Mesendoderm (in vitro differentiated cells): Measurements from ENCODE around the gene DSCAML1.

ENCODE experiments used
- DNase-seq: peaks from one replicate; pipeline ENCODE4 v3.0.0; 2013
- H2AK5ac ChIP-seq: 2 replicates; pipeline ENCODE4 v1.6.1; 2013; ENCODE audit warnings: low read length, inconsistent platforms
- H2BK120ac ChIP-seq: 2 replicates; pipeline ENCODE4 v1.6.1; 2013; ENCODE audit warnings: low read depth, mild to moderate bottlenecking, low read length, moderate library complexity, mixed read lengths
- H2BK15ac ChIP-seq: replicated peaks from 2 replicates; pipeline ENCODE4 v1.6.1; 2013; ENCODE audit warnings: low read depth, mild to moderate bottlenecking, moderate library complexity
- H2BK5ac ChIP-seq: 2 replicates; pipeline ENCODE4 v1.6.1; 2013; ENCODE audit warnings: low read length, inconsistent platforms
- H3K18ac ChIP-seq: 2 replicates; pipeline ENCODE4 v1.6.1; 2013; ENCODE audit warnings: mild to moderate bottlenecking, low read length, mixed read lengths
- H3K23ac ChIP-seq: one replicate; pipeline ENCODE4 v1.6.1; 2013; ENCODE audit warnings: low read length
- H3K27ac ChIP-seq: 2 replicates; pipeline ENCODE4 v1.5.1; 2013; ENCODE audit warnings: low read depth, mild to moderate bottlenecking, inconsistent platforms, low read length, moderate library complexity
- H3K27me3 ChIP-seq: 2 replicates; pipeline ENCODE4 v1.6.1; 2013; ENCODE audit warnings: low read length, control low read depth, mild to moderate bottlenecking, inconsistent platforms; ENCODE audit not compliant: insufficient read depth, poor library complexity
- H3K36me3 ChIP-seq: 2 replicates; pipeline ENCODE4 v1.6.1; 2013; ENCODE audit warnings: low read length, inconsistent platforms; ENCODE audit not compliant: control insufficient read depth, insufficient read depth
- H3K4ac ChIP-seq: one replicate; pipeline ENCODE4 v1.6.1; 2013; ENCODE audit warnings: low read depth, mild to moderate bottlenecking, low read length, moderate library complexity
- H3K4me1 ChIP-seq: 2 replicates; pipeline ENCODE4 v1.6.1; 2013; ENCODE audit warnings: low read depth, low read length, inconsistent platforms; ENCODE audit not compliant: control insufficient read depth
- H3K4me2 ChIP-seq: 2 replicates; pipeline ENCODE4 v1.6.1; 2013; ENCODE audit warnings: low read length
- H3K4me3 ChIP-seq: 2 replicates; pipeline ENCODE4 v1.5.1; 2013; ENCODE audit warnings: mild to moderate bottlenecking, low read length
- H3K56ac ChIP-seq: one replicate; pipeline ENCODE4 v1.6.1; 2013; ENCODE audit warnings: low read length
- H3K79me1 ChIP-seq: 2 replicates; pipeline ENCODE4 v1.6.1; 2013; ENCODE audit warnings: low read length, inconsistent platforms
- H3K79me2 ChIP-seq: 2 replicates; pipeline ENCODE4 v1.6.1; 2013; ENCODE audit warnings: mild to moderate bottlenecking, low read length; ENCODE audit not compliant: control insufficient read depth, insufficient read depth
- H3K9ac ChIP-seq: 2 replicates; pipeline ENCODE4 v1.6.1; 2013; ENCODE audit warnings: low read length, inconsistent platforms
- H4K5ac ChIP-seq: one replicate; pipeline ENCODE4 v1.6.1; 2013; ENCODE audit warnings: low read length
- H4K8ac ChIP-seq: one replicate; pipeline ENCODE4 v1.6.1; 2013; ENCODE audit warnings: low read depth, mild to moderate bottlenecking, control low read depth, low read length, moderate library complexity
- WGBS: extraction: QIAGEN DNeasy Blood & Tissue Kit; methylation state at CpG from one replicate; pipeline ENCODE4 v1.1.7; 2013; ENCODE audit warnings: low lambda C conversion rate, missing lambda C conversion rate; ENCODE audit not compliant: insufficient coverage; ENCODE audit errors: extremely low coverage; 5-methylcytosine and 5-hydroxymethylcytosine counted together

DSCAML1 gene

DNA sequence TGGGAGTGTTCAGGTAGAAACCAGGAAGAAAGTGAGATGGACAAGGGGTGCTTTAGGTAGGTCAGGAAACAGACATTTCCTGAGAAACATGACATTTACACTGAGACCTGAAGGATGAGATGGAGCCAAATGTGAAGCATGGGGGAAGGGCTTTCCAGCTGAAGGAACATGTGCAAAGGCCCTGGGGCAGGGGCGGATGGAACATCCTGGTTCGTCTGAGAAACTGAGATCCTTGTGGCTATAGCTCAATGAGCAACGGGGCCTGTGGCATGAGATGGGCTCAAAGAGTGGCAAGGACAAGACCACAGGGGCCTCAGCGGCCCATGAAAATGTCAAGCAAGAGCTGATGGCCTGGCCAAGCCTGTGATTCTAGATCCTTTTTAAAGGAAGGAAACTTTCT, 127.4 kb downstream of the DSCAML1 start:
- no peaks in the 10 kb centered on the region for H3K27me3 ChIP-seq

DNA sequence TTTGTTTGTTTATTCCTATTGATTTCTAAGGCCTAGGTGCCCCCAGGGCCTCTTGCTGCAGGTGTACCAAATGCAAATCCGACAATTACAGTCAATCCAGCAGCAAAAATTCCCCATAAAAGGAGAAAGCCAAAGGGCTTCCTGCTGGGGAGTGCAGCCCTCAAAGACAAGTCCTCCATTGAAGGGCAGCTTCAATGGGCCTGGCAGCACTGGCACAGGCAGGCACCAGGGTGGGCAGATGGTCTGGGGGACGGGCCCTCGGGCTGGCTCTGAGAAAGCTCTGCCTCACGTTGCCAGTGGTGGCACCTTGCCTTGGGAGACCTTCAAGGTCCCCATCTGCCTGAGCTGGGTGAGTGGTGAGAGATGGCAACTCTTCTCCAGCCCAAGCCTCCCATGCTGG, 128.0 kb downstream of the DSCAML1 start:
- WGBS: no CpG with 5 or more reads among the region's 4 CpGs
- Histone ChIP-seq H3K79me2 (no peaks in the 10 kb centered on the region), H2BK120ac (no peak overlapping the region), H3K27me3 (no peaks in the 10 kb centered on the region), H3K4me2 (no peak overlapping the region), H2AK5ac (no peak overlapping the region), H3K79me1 (no peaks in the 10 kb centered on the region), H3K36me3 (no peaks in the 10 kb centered on the region), H3K56ac (no peak overlapping the region), H4K5ac (no peak overlapping the region), H4K8ac (no peak overlapping the region), H3K9ac (no peak overlapping the region), H3K27ac (no peak overlapping the region), H3K4me1 (peaks cover 6% of the 10 kb centered on the region), H3K18ac (no peak overlapping the region), H2BK15ac (no peak overlapping the region), H3K4me3 (no peak overlapping the region), H3K23ac (no peak overlapping the region), H3K4ac (no peak overlapping the region), H2BK5ac (no peak overlapping the region)
- no peak for DNase-seq

More for the DNA sequence above, 127.4 kb downstream of the DSCAML1 start:
- Histone ChIP-seq H3K23ac (no peak overlapping the region), H3K56ac (no peak overlapping the region), H2BK15ac (no peak overlapping the region), H3K27ac (no peak overlapping the region), H4K5ac (no peak overlapping the region), H2BK5ac (no peak overlapping the region), H2AK5ac (no peak overlapping the region), H3K36me3 (no peaks in the 10 kb centered on the region), H3K9ac (no peak overlapping the region), H4K8ac (no peak overlapping the region), H3K4ac (no peak overlapping the region), H3K79me2 (no peaks in the 10 kb centered on the region), H3K18ac (no peak overlapping the region), H3K79me1 (no peaks in the 10 kb centered on the region), H3K4me3 (no peak overlapping the region), H3K4me2 (no peak overlapping the region), H3K4me1 (peaks cover 6% of the 10 kb centered on the region), H2BK120ac (no peak overlapping the region)
- no peak for DNase-seq
- no CpG with 5 or more reads among the region's 4 CpGs for WGBS

DNA sequence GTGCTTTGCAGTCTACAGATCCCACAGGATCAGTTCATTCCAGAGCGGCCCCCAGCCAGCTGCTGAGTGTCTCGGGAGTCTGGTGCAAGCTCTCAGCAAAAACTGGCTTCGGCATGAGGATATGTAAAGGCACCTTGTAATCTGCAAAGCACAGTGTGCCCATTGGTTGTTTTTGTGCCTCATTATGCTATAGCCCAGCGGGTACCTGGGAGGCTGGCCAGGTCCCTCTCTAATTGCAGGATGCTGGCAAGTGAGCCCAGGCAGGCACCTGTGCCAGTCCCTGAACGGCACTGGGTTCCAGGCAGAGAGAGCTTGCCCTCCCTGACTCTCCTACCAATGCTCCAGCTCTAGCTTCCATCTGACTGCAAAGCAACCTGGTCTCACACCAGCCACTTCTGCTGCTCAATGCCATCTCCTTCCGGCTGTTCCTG, 128.7 kb downstream of the DSCAML1 start:
- Histone ChIP-seq H2BK15ac (no peak overlapping the region), H3K36me3 (no peaks in the 10 kb centered on the region), H2AK5ac (no peak overlapping the region), H3K27me3 (no peaks in the 10 kb centered on the region), H2BK5ac (no peak overlapping the region), H3K79me2 (no peaks in the 10 kb centered on the region), H3K27ac (no peak overlapping the region), H3K9ac (no peak overlapping the region), H3K56ac (no peak overlapping the region), H3K23ac (no peak overlapping the region), H3K4me2 (no peak overlapping the region), H4K5ac (no peak overlapping the region), H3K18ac (no peak overlapping the region), H3K4ac (no peak overlapping the region), H2BK120ac (no peak overlapping the region), H3K4me3 (no peak overlapping the region), H4K8ac (no peak overlapping the region), H3K79me1 (no peaks in the 10 kb centered on the region), H3K4me1 (peaks cover 6% of the 10 kb centered on the region)
- no peak for DNase-seq
- WGBS: no CpG with 5 or more reads among the region's 6 CpGs

DNA sequence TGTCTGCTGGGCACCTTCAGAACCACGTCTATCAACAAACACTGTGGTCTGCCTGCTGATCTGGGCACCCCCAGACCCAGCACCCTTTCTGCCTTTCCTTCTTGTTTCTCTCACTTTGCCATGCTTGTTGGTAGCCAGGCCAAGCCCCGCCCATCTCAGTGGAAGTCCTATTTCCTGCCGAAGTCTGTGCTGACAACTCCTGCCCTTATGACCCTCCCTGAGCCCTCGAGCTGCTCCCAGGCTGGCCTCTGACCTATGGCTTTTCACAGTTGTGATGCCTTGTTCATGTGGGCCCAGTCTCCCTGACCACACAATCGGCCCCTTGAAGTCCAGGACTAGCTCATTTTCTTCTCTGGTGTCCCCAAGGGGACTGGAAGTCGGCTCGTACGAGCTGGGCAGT, 132.1 kb downstream of the DSCAML1 start:
- H3K18ac ChIP-seq: no peak overlapping the region
- H3K27ac ChIP-seq: no peak overlapping the region
- H3K4me2 ChIP-seq: no peak overlapping the region
- no CpG with 5 or more reads among the region's 8 CpGs for WGBS
- H4K8ac ChIP-seq: no peak overlapping the region
- peak overlapping the region; percentile 19 for H3K9ac ChIP-seq
- no peak overlapping the region for H2BK5ac ChIP-seq
- no peaks in the 10 kb centered on the region for H3K79me1 ChIP-seq
- no peak overlapping the region for H3K4me3 ChIP-seq
- H3K79me2 ChIP-seq: no peaks in the 10 kb centered on the region
- H2BK120ac ChIP-seq: no peak overlapping the region
- H3K4me1 ChIP-seq: peaks cover 4% of the 10 kb centered on the region
- H3K23ac ChIP-seq: no peak overlapping the region
- no peak overlapping the region for H4K5ac ChIP-seq
- no peak overlapping the region for H3K4ac ChIP-seq
- DNase-seq: no peak
- H3K27me3 ChIP-seq: no peaks in the 10 kb centered on the region
- H3K36me3 ChIP-seq: no peaks in the 10 kb centered on the region
- H2AK5ac ChIP-seq: no peak overlapping the region
- H2BK15ac ChIP-seq: no peak overlapping the region
- no peak overlapping the region for H3K56ac ChIP-seq

GRCh38 chr11:117663821-117664220, 133.2 kb downstream of the DSCAML1 start:
- Histone ChIP-seq H2BK15ac (no peak overlapping the region), H3K18ac (no peak overlapping the region), H3K4me2 (no peak overlapping the region), H2BK5ac (no peak overlapping the region), H3K56ac (no peak overlapping the region), H3K79me2 (no peaks in the 10 kb centered on the region), H3K4ac (no peak overlapping the region), H3K9ac (no peak overlapping the region), H3K4me3 (no peak overlapping the region), H4K5ac (no peak overlapping the region), H3K36me3 (no peaks in the 10 kb centered on the region), H2BK120ac (no peak overlapping the region), H2AK5ac (no peak overlapping the region), H4K8ac (no peak overlapping the region), H3K27me3 (no peaks in the 10 kb centered on the region), H3K79me1 (no peaks in the 10 kb centered on the region), H3K27ac (no peak overlapping the region), H3K4me1 (peaks cover 4% of the 10 kb centered on the region), H3K23ac (no peak overlapping the region)
- no peak for DNase-seq
- WGBS: no CpG with 5 or more reads among the region's 11 CpGs

DNA sequence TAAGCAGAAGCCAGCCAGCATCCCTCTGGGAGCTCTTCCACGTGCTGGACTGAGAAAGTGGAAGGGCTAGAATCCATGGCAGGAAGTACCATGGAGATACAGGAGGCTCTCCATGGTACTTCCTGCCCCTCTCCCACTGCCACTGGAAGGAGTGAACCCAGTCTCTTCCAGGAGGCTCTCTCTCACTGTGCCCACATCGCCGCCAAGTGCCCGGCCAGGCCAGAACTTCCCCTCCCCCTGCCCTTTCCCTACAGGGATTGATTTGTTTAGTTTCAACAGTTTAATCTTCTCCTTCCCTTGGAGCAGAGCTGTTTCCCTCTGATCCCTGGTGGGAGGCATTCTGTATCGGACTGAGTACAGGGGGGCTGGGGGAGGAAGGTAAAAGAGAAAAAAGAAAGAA, 133.6 kb downstream of the DSCAML1 start:
- Histone ChIP-seq H2AK5ac (no peak overlapping the region), H2BK15ac (no peak overlapping the region), H3K79me2 (no peaks in the 10 kb centered on the region), H3K4me2 (no peak overlapping the region), H3K36me3 (no peaks in the 10 kb centered on the region), H3K9ac (no peak overlapping the region), H4K8ac (no peak overlapping the region), H3K56ac (no peak overlapping the region), H2BK120ac (no peak overlapping the region), H3K27ac (no peak overlapping the region), H4K5ac (no peak overlapping the region), H3K4me1 (peaks cover 4% of the 10 kb centered on the region), H2BK5ac (no peak overlapping the region), H3K18ac (no peak overlapping the region), H3K79me1 (no peaks in the 10 kb centered on the region), H3K4me3 (no peak overlapping the region), H3K27me3 (no peaks in the 10 kb centered on the region), H3K4ac (no peak overlapping the region), H3K23ac (no peak overlapping the region)
- no peak for DNase-seq
- no CpG with 5 or more reads among the region's 5 CpGs for WGBS
